ENCODE measurements around the gene TRIM58.

Gene TRIM58

GRCh38 chr1:247855911-247856310 is 1.1 kb upstream of the TRIM58 start:
- Mint-ChIP-seq H3K4me3 (peak overlapping the region; percentile 79 to 87), H3K27me3 (peaks cover 57% of the 10 kb centered on the region), H3K9me3 (peaks cover 0 to 9% of the 10 kb centered on the region in 2 donors), H3K27ac (no peak overlapping the region), H3K4me1 (peaks cover 19% of the 10 kb centered on the region)
- ATAC-seq (no peak), DNase-seq (no peak)

GRCh38 chr1:247857985-247858619 is 1.1 kb downstream of the TRIM58 start:
- Mint-ChIP-seq H3K27ac (no peak overlapping the region), H3K4me1 (peaks cover 19% of the 10 kb centered on the region), H3K27me3 (peaks cover 46% of the 10 kb centered on the region), H3K4me3 (peak overlapping the region; percentile 81 to 84), H3K9me3 (peaks cover 0 to 4% of the 10 kb centered on the region in 2 donors)
- ATAC-seq (peak; percentile 7), DNase-seq (no peak)

GRCh38 chr1:247862756-247863155 is 5.8 kb downstream of the TRIM58 start:
- H3K4me3 Mint-ChIP-seq = no peak overlapping the region
- no peaks in the 10 kb centered on the region for H3K9me3 Mint-ChIP-seq
- peaks cover 6% of the 10 kb centered on the region for H3K4me1 Mint-ChIP-seq
- H3K27ac Mint-ChIP-seq = no peak overlapping the region
- no peak for DNase-seq
- H3K27me3 Mint-ChIP-seq = peaks cover 14% of the 10 kb centered on the region
- ATAC-seq = no peak

GRCh38 chr1:247864644-247865043 is 7.7 kb downstream of the TRIM58 start:
- ATAC-seq = no peak
- H3K4me1 Mint-ChIP-seq = no peaks in the 10 kb centered on the region
- H3K27ac Mint-ChIP-seq = no peak overlapping the region
- DNase-seq = no peak
- no peaks in the 10 kb centered on the region for H3K27me3 Mint-ChIP-seq
- peaks cover 0 to 4% of the 10 kb centered on the region in 2 donors for H3K9me3 Mint-ChIP-seq
- H3K4me3 Mint-ChIP-seq = no peak overlapping the region

GRCh38 chr1:247865416-247865815 is 8.4 kb downstream of the TRIM58 start:
- no peak for ATAC-seq
- Mint-ChIP-seq H3K9me3 (peaks cover 0 to 8% of the 10 kb centered on the region in 2 donors), H3K27ac (no peak overlapping the region), H3K27me3 (no peaks in the 10 kb centered on the region), H3K4me3 (no peak overlapping the region), H3K4me1 (no peaks in the 10 kb centered on the region)
- no peak for DNase-seq

GRCh38 chr1:247883346-247883745 is 26.4 kb downstream of the TRIM58 start:
- H3K27ac Mint-ChIP-seq = no peak overlapping the region
- ATAC-seq (no peak), DNase-seq (no peak)
- peaks cover 0 to 7% of the 10 kb centered on the region in 2 donors for H3K9me3 Mint-ChIP-seq
- H3K4me3 Mint-ChIP-seq = no peak overlapping the region
- peaks cover 8% of the 10 kb centered on the region for H3K27me3 Mint-ChIP-seq
- no peaks in the 10 kb centered on the region for H3K4me1 Mint-ChIP-seq

- Mint-ChIP-seq H3K9me3 (peaks cover 0 to under 1% of the 10 kb centered on the region in 2 donors), H3K4me1 (no peaks in the 10 kb centered on the region), H3K27me3 (peaks cover 1% of the 10 kb centered on the region), H3K27ac (no peak overlapping the region), H3K4me3 (no peak overlapping the region)
- no peak for DNase-seq
- no peak for ATAC-seq
Observed at GRCh38 chr1:247884797-247885413, 27.9 kb downstream of the TRIM58 start.

- ATAC-seq = no peak
- no peaks in the 10 kb centered on the region for H3K27me3 Mint-ChIP-seq
- no peaks in the 10 kb centered on the region for H3K4me1 Mint-ChIP-seq
- DNase-seq = no peak
- H3K9me3 Mint-ChIP-seq = peaks cover 0 to 30% of the 10 kb centered on the region in 2 donors
- H3K27ac Mint-ChIP-seq = peak within 1 kb of the TSS in 1 of 2 donors; percentile 13
- H3K4me3 Mint-ChIP-seq = no peak within 1 kb of the TSS
Observed at GRCh38 chr1:247895163-247895637, 38.2 kb downstream of the TRIM58 start, which contains the start of gene OR2W3. Gene OR2W3, plus strand, starts transcription at chr1:247895587. Its CDS starts 0 bp downstream, at chr1:247895587.

GRCh38 chr1:247895976-247896375 is 39.0 kb downstream of the TRIM58 start:
- peak overlapping the region in 1 of 2 donors; percentile 13 for H3K27ac Mint-ChIP-seq
- peak; percentile 42 for ATAC-seq
- peaks cover 0 to 30% of the 10 kb centered on the region in 2 donors for H3K9me3 Mint-ChIP-seq
- no peaks in the 10 kb centered on the region for H3K4me1 Mint-ChIP-seq
- H3K27me3 Mint-ChIP-seq = no peaks in the 10 kb centered on the region
- H3K4me3 Mint-ChIP-seq = no peak overlapping the region
- no peak for DNase-seq

GRCh38 chr1:247904122-247904521 is 47.1 kb downstream of the TRIM58 start:
- peak overlapping the region in 1 of 2 donors; percentile 7 for H3K27ac Mint-ChIP-seq
- no peak for DNase-seq
- H3K27me3 Mint-ChIP-seq = no peaks in the 10 kb centered on the region
- H3K4me3 Mint-ChIP-seq = no peak overlapping the region
- peaks cover 6 to 26% of the 10 kb centered on the region in 2 donors for H3K9me3 Mint-ChIP-seq
- ATAC-seq = no peak
- peaks cover 18% of the 10 kb centered on the region for H3K4me1 Mint-ChIP-seq

GRCh38 chr1:247905181-247905580 is 48.2 kb downstream of the TRIM58 start:
- DNase-seq (no peak), ATAC-seq (no peak)
- Mint-ChIP-seq H3K27me3 (no peaks in the 10 kb centered on the region), H3K9me3 (peaks cover 6 to 26% of the 10 kb centered on the region in 2 donors), H3K4me1 (peaks cover 18% of the 10 kb centered on the region), H3K27ac (peak overlapping the region in 1 of 2 donors; percentile 36), H3K4me3 (no peak overlapping the region)

- peak overlapping the region; percentile 83 for H3K4me3 Mint-ChIP-seq
- H3K27ac Mint-ChIP-seq = no peak overlapping the region
- peaks cover 18% of the 10 kb centered on the region for H3K4me1 Mint-ChIP-seq
- peaks cover 6 to 26% of the 10 kb centered on the region in 2 donors for H3K9me3 Mint-ChIP-seq
- DNase-seq (no peak), ATAC-seq (no peak)
- no peaks in the 10 kb centered on the region for H3K27me3 Mint-ChIP-seq
Observed at GRCh38 chr1:247905910-247906503, 49.0 kb downstream of the TRIM58 start.

GRCh38 chr1:247906504-247907047 is 49.6 kb downstream of the TRIM58 start:
- Mint-ChIP-seq H3K9me3 (peaks cover 6 to 26% of the 10 kb centered on the region in 2 donors), H3K27me3 (no peaks in the 10 kb centered on the region), H3K27ac (peak overlapping the region in 1 of 2 donors; percentile 73), H3K4me3 (peak overlapping the region; percentile 83), H3K4me1 (peaks cover 18% of the 10 kb centered on the region)
- DNase-seq (peak in 1 of 2 donors; percentile 49), ATAC-seq (peak; percentile 94)

- no peak overlapping the region for H3K4me3 Mint-ChIP-seq
- no peak for ATAC-seq
- DNase-seq = no peak
- H3K27me3 Mint-ChIP-seq = no peaks in the 10 kb centered on the region
- no peak overlapping the region for H3K27ac Mint-ChIP-seq
- peaks cover 6 to 19% of the 10 kb centered on the region in 2 donors for H3K9me3 Mint-ChIP-seq
- peaks cover 18% of the 10 kb centered on the region for H3K4me1 Mint-ChIP-seq
Observed at GRCh38 chr1:247908766-247909165, 51.8 kb downstream of the TRIM58 start.

GRCh38 chr1:247913786-247914185 is 56.8 kb downstream of the TRIM58 start:
- Mint-ChIP-seq H3K27me3 (peaks cover 13% of the 10 kb centered on the region), H3K4me1 (no peaks in the 10 kb centered on the region), H3K4me3 (no peak overlapping the region), H3K9me3 (no peaks in the 10 kb centered on the region), H3K27ac (no peak overlapping the region)
- ATAC-seq (no peak), DNase-seq (no peak)
